GM19467 (cell line): Measurements from ENCODE around the gene ACP4.

Experiments
- ATAC-seq: cut with Tn5 transposase; IDR thresholded peaks from one replicate; pipeline ENCODE4 v1.9.1; 2021; ENCODE audit warnings: mild to moderate bottlenecking, moderate library complexity; ENCODE audit not compliant: unreplicated experiment

The ACP4 gene

GRCh38 chr19:50839712-50840655 is 49.8 kb downstream of the ACP4 start:
- ATAC-seq: no peak

- no peak for ATAC-seq
Observed at GRCh38 chr19:50842130-50842529, 51.9 kb downstream of the ACP4 start.

- no peak for ATAC-seq
Observed at GRCh38 chr19:50843205-50843604, 53.0 kb downstream of the ACP4 start.

GRCh38 chr19:50843701-50844221 is 53.5 kb downstream of the ACP4 start:
- ATAC-seq: no peak

- ATAC-seq: no peak
Observed at GRCh38 chr19:50844296-50844935, 54.2 kb downstream of the ACP4 start.
